GM23338 (cell line): Measurements from ENCODE around the gene RBM14. TPM values are rescaled to one million over a fixed set of nuclear protein-coding genes. Genes with fewer than 3 reads are reported as not detected.

Source experiments
- ATAC-seq: fragments of 200-7000 bp; cut with Tn5 transposase; 3 replicates; pipeline ENCODE4 v1.9.1; 2020
- DNase-seq: peaks from one replicate; pipeline ENCODE4 v3.0.0-alpha.2; 2015; ENCODE audit warnings: low spot score
- H2AFZ ChIP-seq: fragments of 200-600 bp; sonication (generic); 2 replicates; pipeline ENCODE4 v1.8.0; 2016; ENCODE audit warnings: antibody characterized with exemption, mild to moderate bottlenecking, moderate library complexity
- H3F3A ChIP-seq: fragments of 200-600 bp; sonication (generic); replicated peaks from 2 replicates; pipeline ENCODE4 v1.8.0; 2017; ENCODE audit warnings: antibody characterized with exemption, mixed run types, low read depth
- H3K27ac ChIP-seq: fragments of 200-600 bp; sonication (generic); 2 replicates; pipeline ENCODE4 v1.6.1; 2016; ENCODE audit warnings: low read depth
- H3K27me3 ChIP-seq: fragments of 200-600 bp; sonication (generic); 2 replicates; pipeline ENCODE4 v1.8.0; 2016; ENCODE audit warnings: mild to moderate bottlenecking, mixed run types, moderate library complexity; ENCODE audit not compliant: insufficient read depth
- H3K36me3 ChIP-seq: fragments of 200-600 bp; sonication (generic); 2 replicates; pipeline ENCODE4 v1.8.0; 2016; ENCODE audit warnings: mild to moderate bottlenecking; ENCODE audit not compliant: insufficient read depth
- H3K4me1 ChIP-seq: fragments of 200-600 bp; sonication (generic); 2 replicates; pipeline ENCODE4 v1.8.0; 2016; ENCODE audit warnings: mild to moderate bottlenecking, moderate library complexity; ENCODE audit not compliant: insufficient read depth
- H3K4me2 ChIP-seq: fragments of 200-600 bp; sonication (generic); 2 replicates; pipeline ENCODE4 v1.7.1; 2017; ENCODE audit warnings: mixed run types
- H3K4me3 ChIP-seq: fragments of 200-600 bp; sonication (generic); 2 replicates; pipeline ENCODE4 v1.6.1; 2016; ENCODE audit warnings: mixed run types
- H3K79me2 ChIP-seq: fragments of 200-600 bp; sonication (generic); replicated peaks from 2 replicates; pipeline ENCODE4 v1.8.0; 2017; ENCODE audit warnings: mild to moderate bottlenecking; ENCODE audit not compliant: insufficient read depth
- H3K9me2 ChIP-seq: fragments of 200-600 bp; sonication (generic); 2 replicates; pipeline ENCODE4 v1.8.0; 2017; ENCODE audit not compliant: insufficient read depth
- H4K20me1 ChIP-seq: fragments of 200-600 bp; sonication (generic); replicated peaks from 2 replicates; pipeline ENCODE4 v1.8.0; 2017; ENCODE audit warnings: mild to moderate bottlenecking; ENCODE audit not compliant: insufficient read depth
- H3K27ac Mint-ChIP-seq: 2 replicates; pipeline ENCODE4 v1.8.0; 2020; ENCODE audit warnings: inconsistent platforms, mild to moderate bottlenecking, moderate library complexity, mixed read lengths
- H3K27me3 Mint-ChIP-seq: 3 replicates; pipeline ENCODE4 v1.8.0; 2022; ENCODE audit warnings: low read depth, mild to moderate bottlenecking, moderate library complexity, mixed read lengths, inconsistent platforms; ENCODE audit not compliant: insufficient read depth, poor library complexity
- H3K36me3 Mint-ChIP-seq: 3 replicates; pipeline ENCODE4 v1.8.0; 2021; ENCODE audit warnings: low read depth, mild to moderate bottlenecking, inconsistent platforms, moderate library complexity, mixed read lengths
- H3K4me1 Mint-ChIP-seq: 3 replicates; pipeline ENCODE4 v1.8.0; 2020; ENCODE audit warnings: mild to moderate bottlenecking, inconsistent platforms, mixed read lengths
- H3K4me3 Mint-ChIP-seq: 3 replicates; pipeline ENCODE4 v1.8.0; 2021; ENCODE audit warnings: moderate library complexity, mild to moderate bottlenecking, inconsistent platforms, mixed read lengths
- H3K9me3 Mint-ChIP-seq: 3 replicates; pipeline ENCODE4 v1.8.0; 2020; ENCODE audit warnings: moderate library complexity, mild to moderate bottlenecking, inconsistent platforms, mixed read lengths
- CREB1 ChIP-seq: fragments of 250-450 bp; sonication (Bioruptor Pico); IDR thresholded peaks from 2 replicates; pipeline ENCODE4 v1.5.0; 2020; ENCODE audit warnings: low read depth, mild to moderate bottlenecking, moderate library complexity
- CTCF ChIP-seq, 2 experiments: fragments of 200-600 bp in 1 of 2; sonication (generic) in 1 of 2; conservative IDR thresholded peaks; 2 replicates each; pipeline versions ENCODE4 v1.5.1 to v1.6.1; 2016 to 2017; ENCODE audit warnings: antibody characterized with exemption in 2 of 2, low read depth in 2 of 2, mild to moderate bottlenecking in 2 of 2, moderate library complexity in 1 of 2
- EZH2 ChIP-seq: fragments of 200-600 bp; sonication (generic); IDR thresholded peaks from one replicate; pipeline ENCODE4 v1.8.0; 2017; ENCODE audit warnings: antibody characterized with exemption, mild to moderate bottlenecking, low read depth; ENCODE audit not compliant: unreplicated experiment
- EZH2phosphoT487 ChIP-seq: fragments of 200-600 bp; sonication (generic); IDR thresholded peaks from one replicate; pipeline ENCODE4 v1.8.1; 2018; ENCODE audit warnings: antibody characterized with exemption; ENCODE audit not compliant: unreplicated experiment
- JUNB ChIP-seq: IDR thresholded peaks from one replicate; pipeline ENCODE4 v1.6.1; 2016; ENCODE audit warnings: antibody characterized with exemption; ENCODE audit not compliant: unreplicated experiment
- NANOG ChIP-seq: IDR thresholded peaks from 2 replicates; pipeline ENCODE4 v1.6.1; 2016; ENCODE audit warnings: antibody characterized with exemption, borderline replicate concordance
- POLR2AphosphoS5 ChIP-seq: IDR thresholded peaks from 2 replicates; pipeline ENCODE4 v1.6.1; 2016; ENCODE audit warnings: antibody characterized with exemption, low read depth
- STAT1 ChIP-seq: IDR thresholded peaks from one replicate; pipeline ENCODE4 v1.6.1; 2016; ENCODE audit warnings: antibody characterized with exemption; ENCODE audit not compliant: unreplicated experiment
- ZNF114 ChIP-seq: fragments of 250-450 bp; sonication (Bioruptor Pico); IDR thresholded peaks from 2 replicates; pipeline ENCODE4 v1.5.0; 2020; ENCODE audit warnings: mild to moderate bottlenecking, moderate library complexity
- ZNF331 ChIP-seq: fragments of 250-450 bp; sonication (Bioruptor Pico); IDR thresholded peaks from 2 replicates; pipeline ENCODE4 v1.5.0; 2020; ENCODE audit warnings: low read depth, mild to moderate bottlenecking, moderate library complexity
- ZNF462 ChIP-seq: fragments of 250-450 bp; sonication (Bioruptor Pico); IDR thresholded peaks from 2 replicates; pipeline ENCODE4 v1.5.0; 2020; ENCODE audit warnings: mild to moderate bottlenecking, moderate library complexity
- polyA plus RNA-seq: library from polyadenylated mRNA; unstranded; fragments of >200 nt; fragmentation: Nextera tagmentation; extraction: Ambion mirVana; gene quantifications from 2 replicates; pipeline ENCODE4 v1.2.1, GENCODE V29; 2016
- total RNA-seq: library from RNA; depleted of rRNA; stranded (reverse); fragments of >200 nt; shearing (Covaris generic); gene quantifications from 2 replicates; pipeline ENCODE4 v1.2.3, GENCODE V29; 2014
- TF ChIP-seq, protein P1 (sequence below): IDR thresholded peaks from 2 replicates; pipeline ENCODE4 v1.6.1; 2016; ENCODE audit warnings: antibody characterized with exemption
- TF ChIP-seq, protein P2 (sequence below): IDR thresholded peaks from one replicate; pipeline ENCODE4 v1.6.1; 2018; ENCODE audit warnings: antibody characterized with exemption; ENCODE audit not compliant: unreplicated experiment

The RBM14 gene
- total and polyA plus RNA-seq, 2 experiments from 2014 or later = 45.4 to 83.5 TPM

DNA sequence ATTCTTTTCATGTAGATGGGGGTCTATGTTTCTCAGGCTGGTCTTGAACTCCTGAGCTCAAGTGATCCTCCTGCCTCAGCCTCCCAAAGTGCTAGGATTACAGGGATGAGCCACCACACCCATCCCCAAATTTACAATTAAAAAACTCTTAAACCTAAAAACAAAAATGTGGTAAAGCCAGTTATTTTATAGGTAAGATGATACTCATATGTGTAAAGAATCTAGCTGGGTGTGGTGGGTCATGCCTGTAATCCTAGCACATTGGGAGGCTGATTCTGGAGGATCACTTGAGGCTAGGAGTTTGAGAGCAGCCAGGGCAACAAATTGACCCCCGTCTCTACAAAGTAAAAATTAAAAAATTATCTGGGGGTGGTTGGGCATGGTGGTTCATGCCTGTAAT is 4.0 kb upstream of the RBM14 start:
- Histone ChIP-seq H3K9me2 (no peaks in the 10 kb centered on the region), H3K4me1 (no peaks in the 10 kb centered on the region; the same call in 1 of the 2 replicates), H3F3A (peaks cover 13% of the 10 kb centered on the region; the same call in 1 of the 2 replicates), H3K4me2 (no peak overlapping the region), H4K20me1 (peaks cover 4% of the 10 kb centered on the region), H3K4me3 (no peak overlapping the region), H2AFZ (no peak overlapping the region), H3K27ac (no peak overlapping the region), H3K79me2 (peaks cover 22% of the 10 kb centered on the region), H3K27me3 (no peaks in the 10 kb centered on the region), H3K36me3 (0 out of 2 replicates have a peak, but pooled peaks cover under 1% of the 10 kb centered on the region)
- Mint-ChIP-seq H3K27ac (no peak overlapping the region), H3K9me3 (no peaks in the 10 kb centered on the region), H3K4me3 (no peak overlapping the region), H3K27me3 (peaks cover 14% of the 10 kb centered on the region), H3K4me1 (peaks cover 3% of the 10 kb centered on the region; the same call in 2 of the 3 replicates), H3K36me3 (peaks cover 18% of the 10 kb centered on the region)
- TF ChIP-seq ZNF331 (CRISPR knock-in tag) = no peak
- TF ChIP-seq, protein P1, sequence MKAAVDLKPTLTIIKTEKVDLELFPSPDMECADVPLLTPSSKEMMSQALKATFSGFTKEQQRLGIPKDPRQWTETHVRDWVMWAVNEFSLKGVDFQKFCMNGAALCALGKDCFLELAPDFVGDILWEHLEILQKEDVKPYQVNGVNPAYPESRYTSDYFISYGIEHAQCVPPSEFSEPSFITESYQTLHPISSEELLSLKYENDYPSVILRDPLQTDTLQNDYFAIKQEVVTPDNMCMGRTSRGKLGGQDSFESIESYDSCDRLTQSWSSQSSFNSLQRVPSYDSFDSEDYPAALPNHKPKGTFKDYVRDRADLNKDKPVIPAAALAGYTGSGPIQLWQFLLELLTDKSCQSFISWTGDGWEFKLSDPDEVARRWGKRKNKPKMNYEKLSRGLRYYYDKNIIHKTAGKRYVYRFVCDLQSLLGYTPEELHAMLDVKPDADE = no peak
- no peak for TF ChIP-seq POLR2AphosphoS5
- no peak for TF ChIP-seq EZH2
- no peak for TF ChIP-seq NANOG
- TF ChIP-seq CTCF (conservative IDR thresholded peaks at IDR 0.05; ENCODE audit: low read depth in 2 of 2) = no peak
- TF ChIP-seq STAT1 = no peak
- no peak for TF ChIP-seq CREB1 (CRISPR knock-in tag)
- TF ChIP-seq, protein P2, sequence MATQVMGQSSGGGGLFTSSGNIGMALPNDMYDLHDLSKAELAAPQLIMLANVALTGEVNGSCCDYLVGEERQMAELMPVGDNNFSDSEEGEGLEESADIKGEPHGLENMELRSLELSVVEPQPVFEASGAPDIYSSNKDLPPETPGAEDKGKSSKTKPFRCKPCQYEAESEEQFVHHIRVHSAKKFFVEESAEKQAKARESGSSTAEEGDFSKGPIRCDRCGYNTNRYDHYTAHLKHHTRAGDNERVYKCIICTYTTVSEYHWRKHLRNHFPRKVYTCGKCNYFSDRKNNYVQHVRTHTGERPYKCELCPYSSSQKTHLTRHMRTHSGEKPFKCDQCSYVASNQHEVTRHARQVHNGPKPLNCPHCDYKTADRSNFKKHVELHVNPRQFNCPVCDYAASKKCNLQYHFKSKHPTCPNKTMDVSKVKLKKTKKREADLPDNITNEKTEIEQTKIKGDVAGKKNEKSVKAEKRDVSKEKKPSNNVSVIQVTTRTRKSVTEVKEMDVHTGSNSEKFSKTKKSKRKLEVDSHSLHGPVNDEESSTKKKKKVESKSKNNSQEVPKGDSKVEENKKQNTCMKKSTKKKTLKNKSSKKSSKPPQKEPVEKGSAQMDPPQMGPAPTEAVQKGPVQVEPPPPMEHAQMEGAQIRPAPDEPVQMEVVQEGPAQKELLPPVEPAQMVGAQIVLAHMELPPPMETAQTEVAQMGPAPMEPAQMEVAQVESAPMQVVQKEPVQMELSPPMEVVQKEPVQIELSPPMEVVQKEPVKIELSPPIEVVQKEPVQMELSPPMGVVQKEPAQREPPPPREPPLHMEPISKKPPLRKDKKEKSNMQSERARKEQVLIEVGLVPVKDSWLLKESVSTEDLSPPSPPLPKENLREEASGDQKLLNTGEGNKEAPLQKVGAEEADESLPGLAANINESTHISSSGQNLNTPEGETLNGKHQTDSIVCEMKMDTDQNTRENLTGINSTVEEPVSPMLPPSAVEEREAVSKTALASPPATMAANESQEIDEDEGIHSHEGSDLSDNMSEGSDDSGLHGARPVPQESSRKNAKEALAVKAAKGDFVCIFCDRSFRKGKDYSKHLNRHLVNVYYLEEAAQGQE = no peak
- TF ChIP-seq EZH2phosphoT487 = no peak
- no peak for TF ChIP-seq ZNF114 (CRISPR knock-in tag)
- TF ChIP-seq ZNF462 (CRISPR knock-in tag) = no peak
- no peak for TF ChIP-seq JUNB
- ATAC-seq (no peak), DNase-seq (no peak)
